Astrocyte of the spinal cord (primary cell): ENCODE data around the gene MACROD2.

Experiments
- DNase-seq: peaks from one replicate; pipeline ENCODE4 v3.0.0; 2011; ENCODE audit warnings: low read depth, low spot score
- H3K4me3 ChIP-seq: 2 replicates; pipeline ENCODE4 v1.5.1; 2011; ENCODE audit warnings: low read depth, mild to moderate bottlenecking, low read length, moderate library complexity
- CTCF ChIP-seq: IDR thresholded peaks from 2 replicates; pipeline ENCODE4 v1.5.1; 2012; ENCODE audit warnings: low read depth, mild to moderate bottlenecking, low read length, inconsistent platforms
- in situ Hi-C: cut with HindIII; loops from 2 replicates; pipeline ENCODE4 v1.10.0; 2017; ENCODE audit warnings: low sequenced_read_pairs

Gene MACROD2

GRCh38 chr20:14744723-14745122 is 749.4 kb downstream of the MACROD2 start:
- no peak overlapping the region for H3K4me3 ChIP-seq
- TF ChIP-seq CTCF: no peak
- DNase-seq: no peak
- in situ Hi-C loops: no loop called here

- in situ Hi-C loops: no loop called here
- no peak for TF ChIP-seq CTCF
- no peak overlapping the region for H3K4me3 ChIP-seq
- DNase-seq: no peak
Observed at GRCh38 chr20:14745830-14746229, 750.5 kb downstream of the MACROD2 start.

GRCh38 chr20:14751191-14751590 is 755.9 kb downstream of the MACROD2 start:
- no peak for TF ChIP-seq CTCF
- in situ Hi-C loops: no loop called here
- H3K4me3 ChIP-seq: no peak overlapping the region
- no peak for DNase-seq

- no peak overlapping the region for H3K4me3 ChIP-seq
- TF ChIP-seq CTCF: no peak
- in situ Hi-C loops: no loop called here
- no peak for DNase-seq
Observed at GRCh38 chr20:14757728-14758127, 762.4 kb downstream of the MACROD2 start.

GRCh38 chr20:14758356-14758755 is 763.0 kb downstream of the MACROD2 start:
- H3K4me3 ChIP-seq: no peak overlapping the region

GRCh38 chr20:14759979-14760378 is 764.7 kb downstream of the MACROD2 start:
- in situ Hi-C loops: no loop called here

More at GRCh38 chr20:14758356-14758755, 763.0 kb downstream of the MACROD2 start:
- TF ChIP-seq CTCF: no peak
- no peak for DNase-seq
- in situ Hi-C loops: no loop called here

More at GRCh38 chr20:14759979-14760378, 764.7 kb downstream of the MACROD2 start:
- no peak for DNase-seq
- TF ChIP-seq CTCF: no peak
- H3K4me3 ChIP-seq: no peak overlapping the region
